Activated CD4-positive, alpha-beta T cell treated with anti-CD3 and anti-CD28 coated beads for 1 hour (primary cell): ENCODE measurements around the gene PTPN4.

ENCODE experiments used
- DNase-seq: peaks from one replicate; pipeline ENCODE4 v3.0.0-alpha.2; 2020

Gene PTPN4

GRCh38 chr2:119735565-119735964 is 24.2 kb upstream of the PTPN4 start:
- no peak for DNase-seq

- DNase-seq, result no peak
Observed at GRCh38 chr2:119736021-119736420, 23.7 kb upstream of the PTPN4 start.

GRCh38 chr2:119739580-119740255 is 20.0 kb upstream of the PTPN4 start:
- no peak for DNase-seq

GRCh38 chr2:119741001-119741400 is 18.7 kb upstream of the PTPN4 start:
- DNase-seq, result no peak

GRCh38 chr2:119741868-119742267 is 17.9 kb upstream of the PTPN4 start:
- DNase-seq, result no peak

GRCh38 chr2:119744335-119744939 is 15.3 kb upstream of the PTPN4 start:
- DNase-seq, result no peak

- no peak for DNase-seq
Observed at GRCh38 chr2:119745566-119745965, 14.2 kb upstream of the PTPN4 start.

- DNase-seq, result no peak
Observed at GRCh38 chr2:119746836-119747686, 12.7 kb upstream of the PTPN4 start.

GRCh38 chr2:119748135-119748534 is 11.6 kb upstream of the PTPN4 start:
- DNase-seq, result no peak

GRCh38 chr2:119749477-119750012 is 10.2 kb upstream of the PTPN4 start:
- DNase-seq, result no peak

GRCh38 chr2:119751706-119752105 is 8.0 kb upstream of the PTPN4 start:
- DNase-seq, result no peak

- DNase-seq, result no peak
Observed at GRCh38 chr2:119753041-119753929, 6.4 kb upstream of the PTPN4 start.

GRCh38 chr2:119753930-119754321 is 5.8 kb upstream of the PTPN4 start:
- DNase-seq, result no peak

GRCh38 chr2:119755906-119756305 is 3.8 kb upstream of the PTPN4 start:
- no peak for DNase-seq

- DNase-seq, result no peak
Observed at GRCh38 chr2:119756837-119757236, 2.9 kb upstream of the PTPN4 start.

GRCh38 chr2:119758881-119759450 is 756 bp upstream of the PTPN4 start:
- DNase-seq, result no peak

GRCh38 chr2:119760237-119760955 is 674 bp downstream of the PTPN4 start:
- DNase-seq, result no peak

- no peak for DNase-seq
Observed at GRCh38 chr2:119760956-119761275, 1.2 kb downstream of the PTPN4 start.

GRCh38 chr2:119764832-119765231 is 5.1 kb downstream of the PTPN4 start:
- no peak for DNase-seq

GRCh38 chr2:119765433-119766002 is 5.8 kb downstream of the PTPN4 start:
- no peak for DNase-seq

GRCh38 chr2:119766944-119767343 is 7.2 kb downstream of the PTPN4 start:
- no peak for DNase-seq
